Fibroblast of lung (primary cell): ENCODE measurements around the gene SH3PXD2A.

Source experiments
- EZH2 ChIP-seq: IDR thresholded peaks from 2 replicates; pipeline ENCODE4 v1.5.1; 2012; ENCODE audit warnings: low read length, control low read depth, mild to moderate bottlenecking; ENCODE audit errors: missing control alignments
- TF ChIP-seq, protein P1 (sequence below), 2 donors: IDR thresholded peaks in 1 of 2; conservative IDR thresholded peaks in 1 of 2; 1 replicate in 1 of 2; 2 replicates in 1 of 2; pipeline ENCODE4 v1.5.1; 2011 to 2012; ENCODE audit warnings: low read length in 2 of 2, control low read depth in 1 of 2, inconsistent platforms in 1 of 2, low read depth in 1 of 2, mild to moderate bottlenecking in 1 of 2

DNA sequence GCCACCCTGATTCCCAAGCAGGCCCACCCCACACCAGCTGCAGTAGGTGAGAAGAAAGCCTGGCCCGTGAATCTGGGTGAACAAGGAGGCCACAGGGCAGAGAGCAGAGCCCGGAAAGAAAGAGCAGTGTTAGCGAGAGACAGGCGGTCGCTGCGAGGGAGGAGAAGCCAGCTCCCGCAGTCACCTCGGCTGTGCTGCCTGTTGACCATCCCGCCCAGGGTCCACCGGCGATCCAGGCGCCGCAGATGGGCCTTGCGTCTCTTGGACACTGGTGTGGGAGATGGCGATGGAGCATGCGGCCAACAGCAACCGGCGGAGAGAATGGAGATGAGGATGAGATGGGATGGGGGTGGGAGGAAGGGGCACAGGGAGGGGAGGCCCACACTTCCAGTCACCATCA, 233.1 kb downstream of the SH3PXD2A start:
- TF ChIP-seq, protein P1, sequence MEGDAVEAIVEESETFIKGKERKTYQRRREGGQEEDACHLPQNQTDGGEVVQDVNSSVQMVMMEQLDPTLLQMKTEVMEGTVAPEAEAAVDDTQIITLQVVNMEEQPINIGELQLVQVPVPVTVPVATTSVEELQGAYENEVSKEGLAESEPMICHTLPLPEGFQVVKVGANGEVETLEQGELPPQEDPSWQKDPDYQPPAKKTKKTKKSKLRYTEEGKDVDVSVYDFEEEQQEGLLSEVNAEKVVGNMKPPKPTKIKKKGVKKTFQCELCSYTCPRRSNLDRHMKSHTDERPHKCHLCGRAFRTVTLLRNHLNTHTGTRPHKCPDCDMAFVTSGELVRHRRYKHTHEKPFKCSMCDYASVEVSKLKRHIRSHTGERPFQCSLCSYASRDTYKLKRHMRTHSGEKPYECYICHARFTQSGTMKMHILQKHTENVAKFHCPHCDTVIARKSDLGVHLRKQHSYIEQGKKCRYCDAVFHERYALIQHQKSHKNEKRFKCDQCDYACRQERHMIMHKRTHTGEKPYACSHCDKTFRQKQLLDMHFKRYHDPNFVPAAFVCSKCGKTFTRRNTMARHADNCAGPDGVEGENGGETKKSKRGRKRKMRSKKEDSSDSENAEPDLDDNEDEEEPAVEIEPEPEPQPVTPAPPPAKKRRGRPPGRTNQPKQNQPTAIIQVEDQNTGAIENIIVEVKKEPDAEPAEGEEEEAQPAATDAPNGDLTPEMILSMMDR (conservative IDR thresholded peaks at IDR 0.05 in 1 of 2, IDR thresholded peaks at IDR 0.05 in 1 of 2; ENCODE audit: low read depth in 1 of 2, low read length in 2 of 2), result no peak
- no peak for TF ChIP-seq EZH2
